Panc1 (cell line): ENCODE results near the gene EVI2B.

Experiments
- CTCF ChIP-seq: fragments of 450-650 bp; IDR thresholded peaks from 2 replicates; pipeline ENCODE4 v1.5.1; 2017; ENCODE audit warnings: mild to moderate bottlenecking
- REST ChIP-seq, 2 experiments: IDR thresholded peaks; 2 replicates each; pipeline ENCODE4 v1.6.1; 2011 to 2012; ENCODE audit warnings: low read depth in 2 of 2, control low read depth in 1 of 2, low read length in 1 of 2, mild to moderate bottlenecking in 1 of 2, moderate library complexity in 1 of 2; ENCODE audit not compliant: insufficient read depth in 1 of 2
- TCF7L2 ChIP-seq: IDR thresholded peaks from 2 replicates; pipeline ENCODE4 v1.6.1; 2011; ENCODE audit warnings: mild to moderate bottlenecking, low read depth, low read length, inconsistent platforms

- TF ChIP-seq REST (IDR thresholded peaks at IDR 0.05; ENCODE audit: insufficient read depth in 1 of 2, low read depth in 2 of 2, low read length in 1 of 2) (no peak), CTCF (no peak), TCF7L2 (no peak)
Observed at GRCh38 chr17:31308372-31309334, 5.2 kb downstream of the EVI2B start.
